ENCODE measurements around the gene SOCS7. TPM values are rescaled to one million over a fixed set of nuclear protein-coding genes. Genes with fewer than 3 reads are reported as not detected.

Gene SOCS7
- polyA plus RNA-seq, 4 donors = 14.9 to 22.7 (median 18.8) TPM

DNA sequence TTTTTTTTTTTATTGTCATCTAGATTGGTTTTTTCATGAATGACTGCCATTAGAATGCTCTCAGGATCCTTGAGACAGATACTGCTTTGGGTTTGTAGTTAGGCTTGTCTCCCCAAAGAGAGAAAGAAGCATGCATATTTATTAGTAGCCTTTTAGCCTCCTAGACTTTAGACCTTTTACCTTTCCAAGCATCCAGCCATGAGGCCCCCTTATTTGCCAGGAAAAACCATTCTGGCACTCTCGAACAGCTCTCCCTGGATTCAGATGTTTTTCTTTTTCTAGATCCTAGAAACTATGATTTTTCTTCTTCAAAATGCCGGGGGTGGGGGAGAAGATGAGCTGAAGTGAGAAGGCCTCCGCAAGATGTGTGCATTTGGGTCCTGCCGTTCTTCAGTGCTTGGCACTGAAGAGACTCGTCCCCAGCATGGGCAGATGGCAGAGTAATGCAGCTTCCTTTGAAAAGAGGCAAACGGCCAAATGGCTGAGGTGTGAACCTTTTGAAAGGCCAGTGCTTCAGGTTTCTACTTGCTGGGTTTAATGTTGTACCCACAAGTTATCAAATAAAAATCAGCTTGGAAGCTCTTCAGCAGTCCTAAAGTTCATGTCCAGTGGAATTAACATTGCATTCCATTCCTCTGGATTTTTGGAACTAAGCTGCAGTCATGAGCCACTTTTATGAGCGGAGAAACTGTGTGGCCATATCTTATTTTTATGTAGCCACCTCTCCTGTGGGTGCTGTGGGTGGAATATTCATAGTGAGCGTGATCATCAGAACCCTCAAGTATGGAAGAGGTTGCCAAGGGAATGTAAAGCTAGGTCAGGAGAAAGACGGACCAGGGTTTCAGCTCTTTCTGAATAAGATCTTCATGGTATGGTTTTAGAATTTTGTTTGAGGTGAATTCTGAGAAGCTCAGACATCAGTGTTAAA, 7.2 kb downstream of the SOCS7 start:
- DNase-seq (ENCODE audit: low read depth in 4 of 4, low spot score in 3 of 4) = no peak

DNA sequence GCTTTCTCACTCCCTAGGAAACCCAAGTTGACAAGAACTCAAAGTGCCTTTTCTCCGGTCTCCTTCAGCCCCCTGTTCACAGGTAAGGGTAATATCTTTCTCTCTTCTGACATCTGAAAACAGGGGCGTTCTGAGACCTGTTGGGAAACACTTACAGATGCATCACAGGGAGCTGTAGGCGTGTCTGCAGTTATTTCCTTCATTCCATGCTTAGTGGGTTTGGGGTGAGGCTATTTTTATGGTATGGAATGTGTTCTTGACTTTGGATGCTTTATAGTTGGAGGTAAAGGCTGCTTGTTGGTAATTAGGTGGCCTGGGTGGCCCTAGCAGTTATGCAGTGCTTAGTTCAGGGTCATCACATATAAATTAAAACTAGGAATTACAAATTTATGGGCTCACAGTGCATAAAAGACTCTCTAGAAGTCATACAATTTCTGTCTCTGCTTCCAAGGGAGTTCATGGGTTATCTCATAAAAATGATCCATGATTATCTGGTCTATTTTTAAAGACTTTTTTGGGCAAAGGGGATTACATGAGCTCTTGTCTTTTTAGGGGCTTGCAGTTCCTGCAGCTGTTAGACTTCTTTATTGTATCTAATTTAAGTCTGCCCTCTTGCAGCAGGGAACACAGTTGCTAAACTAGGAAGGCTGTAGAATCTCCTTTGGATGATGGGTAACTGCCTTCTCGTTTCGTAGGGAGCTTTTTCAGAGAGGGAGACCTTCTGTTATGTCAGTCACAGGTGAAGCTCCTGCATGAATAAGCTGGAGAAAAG, 10.2 kb downstream of the SOCS7 start:
- DNase-seq (ENCODE audit: low read depth in 4 of 4, low spot score in 3 of 4) = no peak

DNA sequence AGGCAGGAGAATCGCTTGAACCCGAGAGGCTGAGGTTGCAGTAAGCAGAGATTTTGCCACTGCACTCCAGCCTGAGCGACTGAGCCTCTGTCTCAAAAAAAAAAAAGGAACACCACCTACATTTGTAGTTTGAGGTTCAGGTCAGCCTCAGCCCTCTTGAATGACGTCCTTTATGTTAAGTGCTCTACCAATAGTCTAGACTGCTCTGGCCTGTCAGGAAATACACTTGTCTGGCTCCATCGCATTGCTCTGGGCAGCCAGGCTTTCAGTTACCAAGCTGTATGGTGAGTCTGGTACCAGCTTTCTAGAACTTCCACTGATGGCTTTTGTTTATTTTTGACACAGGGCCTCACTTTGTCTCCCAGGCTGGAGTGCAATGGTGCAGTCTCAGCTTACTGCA, 11.4 kb downstream of the SOCS7 start:
- DNase-seq (ENCODE audit: low read depth in 4 of 4, low spot score in 3 of 4) = no peak

DNA sequence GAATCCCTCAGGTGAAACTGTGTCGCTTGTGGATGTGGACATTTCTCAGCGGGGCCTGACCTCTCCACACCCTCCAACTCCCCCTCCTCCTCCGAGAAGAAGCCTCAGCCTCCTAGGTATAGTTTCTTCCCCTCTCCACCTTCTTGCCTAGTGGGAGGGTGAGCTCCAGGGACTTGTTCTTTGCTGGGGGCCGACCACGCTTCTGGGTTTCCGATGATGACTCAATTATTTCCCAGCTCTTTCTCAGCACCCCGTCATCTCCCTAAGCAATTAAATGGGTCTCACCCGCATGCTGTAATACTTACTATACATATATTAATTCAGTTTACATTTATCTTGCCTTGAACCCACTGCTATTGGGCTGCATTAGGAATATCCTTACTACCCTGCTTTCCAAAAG, 13.1 kb downstream of the SOCS7 start:
- DNase-seq (ENCODE audit: low read depth in 4 of 4, low spot score in 3 of 4) = no peak

DNA sequence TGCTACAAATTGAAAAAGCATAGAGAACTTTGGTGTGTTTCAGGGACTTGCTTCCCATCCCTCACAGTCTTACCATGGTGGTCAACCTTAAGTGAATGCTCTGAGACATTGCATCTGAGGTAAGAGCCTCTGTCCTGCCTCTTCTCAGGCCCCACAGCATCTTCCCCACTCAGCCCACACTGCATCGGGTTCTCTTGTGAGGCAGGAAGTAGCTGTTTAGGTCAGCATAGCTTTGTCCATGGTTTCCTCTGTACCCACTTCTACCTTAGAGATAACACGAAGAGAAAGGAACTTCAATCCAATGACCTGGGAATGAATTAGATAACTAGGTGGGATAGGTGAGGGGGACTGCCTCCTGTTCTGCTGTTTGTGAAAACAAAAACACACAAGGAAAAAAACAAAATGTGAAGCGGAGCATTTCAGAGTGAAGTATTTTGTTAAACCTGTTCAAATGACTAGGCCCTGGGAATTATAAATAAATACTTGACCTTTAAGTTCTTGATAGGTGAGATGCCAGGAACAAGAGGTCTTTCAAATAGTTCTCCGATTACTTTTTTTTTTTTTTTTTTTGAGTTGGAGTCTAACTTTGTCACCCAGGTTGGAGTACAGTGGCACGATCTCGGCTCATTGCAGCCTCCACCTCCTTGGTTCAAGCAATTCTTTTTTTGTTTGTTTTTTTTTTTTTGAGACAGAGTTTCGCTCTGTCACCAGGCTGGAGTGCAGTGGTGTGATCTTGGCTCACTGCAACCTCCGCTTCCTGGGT, 17.7 kb downstream of the SOCS7 start:
- DNase-seq (ENCODE audit: low read depth in 4 of 4, low spot score in 3 of 4) = no peak

DNA sequence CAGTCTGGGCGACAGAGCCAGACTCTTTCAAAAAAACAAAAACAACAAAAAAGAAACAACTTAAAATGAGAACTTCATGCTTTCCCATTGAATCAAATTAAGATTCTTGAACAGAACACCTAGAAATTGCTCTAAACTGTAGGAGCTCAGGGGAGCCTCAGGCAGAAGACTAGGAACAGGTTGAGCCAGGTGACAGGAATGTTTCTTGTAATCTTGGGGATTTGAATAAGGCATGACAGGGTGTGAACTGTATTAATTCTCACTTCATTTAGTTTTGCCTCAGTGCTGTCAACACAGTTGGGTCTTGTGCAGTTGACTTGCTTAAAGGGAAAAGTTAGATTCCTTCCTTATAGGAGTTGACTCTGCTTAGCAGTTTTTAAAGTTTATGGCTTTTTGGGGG, 27.8 kb downstream of the SOCS7 start:
- no peak for DNase-seq (ENCODE audit: low read depth in 4 of 4, low spot score in 3 of 4)

DNA sequence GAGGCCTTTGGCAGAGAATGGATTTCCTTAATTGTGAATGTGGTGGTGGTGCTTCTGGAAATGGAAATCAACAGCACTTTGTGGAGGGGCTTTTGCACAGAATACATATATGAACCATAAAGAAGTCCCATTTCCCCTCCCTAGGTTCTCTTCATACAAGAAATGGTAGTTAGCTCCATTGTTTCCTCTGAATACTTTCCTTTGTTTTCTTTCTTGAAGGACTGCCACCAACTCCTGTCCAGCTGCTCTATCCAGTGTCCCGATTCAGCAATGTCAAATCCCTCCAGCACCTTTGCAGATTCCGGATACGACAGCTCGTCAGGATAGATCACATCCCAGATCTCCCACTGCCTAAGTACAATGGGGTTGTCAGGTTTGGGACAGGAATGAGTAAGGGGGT, 43.4 kb downstream of the SOCS7 start:
- DNase-seq (ENCODE audit: low read depth in 4 of 4, low spot score in 3 of 4) = no peak

DNA sequence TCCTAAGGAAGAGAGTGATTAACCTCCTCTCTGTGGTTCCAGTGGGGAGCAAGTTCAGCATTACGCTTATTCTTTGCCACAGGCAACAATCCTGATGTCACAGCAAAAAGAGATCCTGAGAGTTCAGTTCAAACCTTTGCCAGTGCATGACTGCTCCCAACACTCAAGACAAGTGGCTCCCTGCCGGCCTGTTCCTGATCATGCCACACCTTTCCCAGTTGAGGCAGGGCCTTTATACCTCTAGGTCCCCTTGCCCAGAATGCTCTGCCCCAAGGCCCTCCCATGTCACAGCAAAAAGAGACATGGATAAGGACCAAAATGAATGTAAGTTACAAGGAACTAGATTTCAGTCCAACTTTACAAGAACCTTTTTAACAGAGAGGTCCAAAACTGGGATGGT, 45.6 kb downstream of the SOCS7 start:
- no peak for DNase-seq (ENCODE audit: low read depth in 4 of 4, low spot score in 3 of 4)

DNA sequence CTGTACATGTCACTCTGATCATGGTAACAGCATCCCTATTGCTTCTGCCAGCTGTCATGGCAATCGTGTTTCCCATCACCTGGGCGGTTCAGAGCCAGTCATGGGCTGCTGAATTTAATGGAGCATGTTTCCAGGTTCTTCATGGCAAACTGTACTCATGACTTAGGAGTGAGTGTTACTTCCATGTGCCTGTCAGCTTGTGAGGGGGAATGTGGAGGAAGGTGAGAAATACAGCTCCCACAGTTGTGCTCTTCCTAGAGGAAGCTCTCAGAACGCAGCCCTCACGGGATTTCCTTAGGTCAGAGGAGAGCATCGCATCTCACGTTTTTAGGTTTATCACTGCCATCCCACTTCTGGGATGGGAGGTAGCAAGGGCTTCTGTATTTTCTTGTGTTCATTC, 48.6 kb downstream of the SOCS7 start:
- no peak for DNase-seq (ENCODE audit: low read depth in 4 of 4, low spot score in 3 of 4)

DNA sequence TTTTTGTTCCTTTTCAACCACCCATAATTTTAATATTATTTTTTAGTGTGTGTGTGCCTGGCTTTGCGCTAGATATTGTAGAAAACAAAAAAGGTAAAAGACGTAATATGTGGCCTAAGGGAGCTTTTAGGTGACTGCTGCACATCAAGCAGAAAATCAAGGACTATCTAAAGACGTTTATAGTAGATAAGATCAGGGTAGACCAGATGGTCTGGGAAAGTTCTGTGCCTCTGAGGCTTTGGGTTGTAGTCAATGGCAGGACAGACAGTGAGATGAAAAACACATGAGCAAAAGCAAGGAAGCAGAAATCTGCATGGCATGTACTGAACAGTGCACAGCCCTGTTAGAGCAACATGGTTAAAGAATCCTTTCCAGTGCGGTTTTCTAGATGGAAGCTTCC, 49.8 kb downstream of the SOCS7 start:
- DNase-seq (ENCODE audit: low read depth in 4 of 4, low spot score in 3 of 4) = no peak

DNA sequence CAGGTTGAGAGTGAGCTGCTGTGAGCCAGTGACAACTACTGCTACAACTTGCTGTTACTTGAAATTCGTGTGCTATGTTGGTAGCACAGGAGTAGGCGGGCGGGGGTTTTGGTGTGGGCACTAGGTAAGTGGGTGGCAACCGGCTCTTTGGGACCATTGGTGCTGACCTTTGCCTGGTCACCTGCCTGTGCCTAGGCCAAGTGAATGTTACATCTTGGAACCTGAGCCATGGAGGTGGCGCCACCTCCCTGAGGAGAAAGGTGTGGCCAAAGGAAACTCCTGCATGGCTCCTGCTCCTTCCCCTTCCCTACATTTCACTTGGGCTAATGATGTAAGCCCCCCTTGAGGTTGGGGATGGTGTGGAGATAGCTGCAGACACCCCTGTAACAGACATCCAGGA, 51.3 kb downstream of the SOCS7 start:
- no peak for DNase-seq (ENCODE audit: low read depth in 4 of 4, low spot score in 3 of 4)

DNA sequence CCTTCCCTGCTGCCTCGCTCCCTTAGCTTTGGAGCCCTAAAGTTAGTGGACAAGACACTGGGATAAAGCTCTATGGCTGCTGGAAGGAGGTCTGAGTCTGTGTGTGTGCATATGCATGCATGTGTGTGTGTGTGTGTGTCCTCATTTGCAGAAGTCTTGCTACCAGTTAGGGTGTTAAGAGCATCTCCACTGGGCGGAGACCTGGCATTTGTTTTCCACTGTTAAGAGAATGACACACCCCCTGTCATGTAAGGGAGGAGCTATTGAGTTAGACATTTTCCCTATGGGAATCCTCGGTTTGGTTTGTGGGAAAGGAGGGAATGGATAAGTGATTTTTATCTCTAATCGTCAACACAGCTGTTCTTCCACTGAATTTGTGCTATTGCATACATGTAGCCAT, 51.8 kb downstream of the SOCS7 start:
- DNase-seq (ENCODE audit: low read depth in 4 of 4, low spot score in 3 of 4) = no peak

DNA sequence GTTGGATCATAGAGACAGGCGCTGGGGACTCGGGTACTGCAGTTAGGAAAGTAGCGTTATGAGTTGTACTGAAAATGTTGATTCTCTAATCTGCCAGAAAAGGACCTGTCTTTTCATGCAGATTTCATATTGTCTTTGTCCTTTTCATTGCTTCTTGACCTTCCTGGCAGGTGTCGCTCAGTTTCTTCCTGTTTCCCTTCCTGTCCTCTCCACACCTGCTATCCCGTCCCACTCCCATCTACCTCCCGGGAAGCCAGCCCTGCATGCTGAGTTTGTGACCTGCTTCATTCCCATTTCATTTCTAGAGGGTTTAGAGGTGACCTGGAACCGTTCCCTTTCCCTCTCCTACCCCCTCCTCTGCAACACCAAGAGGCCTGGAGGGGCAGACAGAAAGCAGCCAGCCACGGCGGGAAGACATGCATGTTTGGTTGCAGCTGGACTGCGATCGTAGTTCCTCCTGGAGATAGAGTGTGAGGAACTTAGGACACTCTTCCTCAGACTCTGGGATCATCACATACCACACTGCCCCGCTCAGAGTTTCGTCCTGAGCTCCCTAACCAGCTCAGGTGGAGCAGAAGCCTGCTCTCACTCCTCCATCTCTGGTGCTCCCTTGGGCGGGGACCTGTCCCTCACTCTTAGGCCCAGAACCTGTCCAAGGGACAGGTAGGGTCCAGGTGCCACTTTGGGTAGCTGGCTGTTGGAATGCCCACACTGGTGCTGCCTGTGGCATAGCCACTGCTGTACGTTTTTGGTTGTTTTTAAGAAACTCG, 52.7 kb downstream of the SOCS7 start:
- no peak for DNase-seq (ENCODE audit: low read depth in 4 of 4, low spot score in 3 of 4)

DNA sequence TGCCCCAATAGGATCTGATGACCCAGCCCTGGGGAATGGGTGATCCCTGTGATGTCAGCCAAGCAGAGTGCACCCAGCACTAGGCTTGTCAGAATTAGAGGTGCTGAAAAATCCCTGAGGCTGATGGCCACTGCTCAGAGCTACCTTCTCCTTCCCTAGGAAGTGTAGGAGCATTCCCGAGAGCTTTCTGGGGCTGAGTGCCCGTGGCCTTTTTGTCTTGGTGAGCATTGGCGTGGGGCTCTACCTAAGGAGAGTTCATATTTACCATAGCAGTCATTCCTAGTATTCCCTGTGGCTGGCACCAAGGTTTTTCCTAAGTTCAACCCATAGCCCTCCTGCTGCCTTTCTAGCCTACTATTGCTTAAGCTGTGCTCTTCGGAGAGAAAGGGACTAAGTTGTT, 54.0 kb downstream of the SOCS7 start:
- no peak for DNase-seq (ENCODE audit: low read depth in 4 of 4, low spot score in 3 of 4)

DNA sequence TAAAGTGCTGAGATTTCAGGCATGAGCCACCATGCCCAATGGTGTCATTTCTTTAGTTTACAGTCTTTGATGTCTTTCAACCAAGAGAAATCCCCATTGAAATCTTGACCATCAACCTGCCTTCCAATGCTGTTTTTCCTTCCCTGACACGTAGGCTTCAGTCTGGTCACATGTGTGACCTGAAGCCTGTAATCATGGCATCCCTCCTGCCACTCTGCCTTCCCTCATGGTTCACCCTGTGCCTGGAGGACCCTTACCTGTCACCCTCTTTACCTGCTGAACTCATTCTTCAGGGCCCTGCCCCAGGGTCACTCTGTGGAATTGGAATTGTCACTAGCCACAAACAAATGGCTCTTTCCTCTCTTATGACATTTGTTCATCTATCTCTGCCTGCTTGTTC, 58.6 kb downstream of the SOCS7 start:
- DNase-seq (ENCODE audit: low read depth in 4 of 4, low spot score in 3 of 4) = no peak

DNA sequence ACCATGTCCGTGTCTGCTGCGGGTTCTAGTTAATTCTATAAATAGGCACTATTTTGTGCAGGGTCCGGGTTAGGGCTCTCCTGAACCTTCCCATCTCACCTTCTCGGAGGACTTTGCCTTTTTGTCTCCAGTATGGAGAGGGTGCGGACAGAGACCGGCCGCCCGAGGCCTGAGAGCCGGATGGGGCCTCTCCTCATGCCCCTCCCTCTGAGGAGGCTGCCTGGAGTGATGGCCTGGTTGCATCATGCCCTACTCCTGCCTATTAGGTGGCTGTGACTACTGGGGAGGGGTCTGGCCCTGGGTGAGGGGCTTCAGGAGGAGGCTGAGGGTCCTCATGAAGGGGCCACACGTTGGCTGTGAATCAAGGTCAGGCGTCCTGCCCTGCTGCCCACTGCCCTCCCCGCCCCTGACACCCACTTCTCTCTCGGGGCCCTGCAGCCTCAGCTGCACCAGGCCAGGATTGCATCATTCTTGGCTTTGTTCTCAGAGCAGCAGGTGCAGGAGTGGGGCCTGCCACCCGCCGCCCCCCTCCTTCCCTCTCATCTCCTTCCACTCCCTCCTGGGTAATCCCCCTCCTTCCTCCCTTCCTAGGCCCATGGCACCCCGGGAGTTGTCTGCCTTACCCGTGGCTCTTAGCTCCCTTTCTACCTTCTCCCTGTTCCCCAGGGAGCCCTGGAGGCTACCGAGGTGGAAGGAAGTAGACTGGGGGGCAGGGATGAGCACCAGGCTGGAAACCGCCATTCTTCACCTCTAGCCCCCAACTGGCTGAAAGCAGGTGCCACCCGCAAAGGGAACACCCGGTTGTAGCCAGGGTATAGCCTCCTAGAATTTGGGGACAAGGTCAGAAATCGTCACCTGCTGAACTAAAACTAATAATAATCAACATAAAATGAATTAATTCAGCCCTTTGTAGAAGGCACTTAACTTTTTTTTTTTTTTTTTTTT, 63.9 kb downstream of the SOCS7 start:
- no peak for DNase-seq (ENCODE audit: low read depth in 4 of 4, low spot score in 3 of 4)

DNA sequence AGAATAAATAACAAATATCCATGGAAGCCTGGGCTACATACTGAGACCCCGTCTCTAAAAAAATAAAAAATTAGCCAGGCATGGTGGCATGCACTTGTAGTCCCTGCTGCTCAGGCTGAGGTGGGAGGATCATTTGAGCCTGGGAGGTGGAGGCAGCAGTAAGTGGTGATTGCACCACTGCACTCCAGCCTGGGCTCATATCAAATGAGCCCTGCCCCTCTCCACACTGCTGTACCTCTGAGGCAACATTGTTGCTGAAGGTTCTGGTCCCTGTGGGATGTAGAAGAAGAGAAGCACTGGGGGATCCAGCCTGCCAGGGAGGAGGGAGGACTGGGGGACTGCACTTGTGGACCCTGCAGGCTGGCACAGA, 65.2 kb downstream of the SOCS7 start:
- no peak for DNase-seq (ENCODE audit: low read depth in 4 of 4, low spot score in 3 of 4)

DNA sequence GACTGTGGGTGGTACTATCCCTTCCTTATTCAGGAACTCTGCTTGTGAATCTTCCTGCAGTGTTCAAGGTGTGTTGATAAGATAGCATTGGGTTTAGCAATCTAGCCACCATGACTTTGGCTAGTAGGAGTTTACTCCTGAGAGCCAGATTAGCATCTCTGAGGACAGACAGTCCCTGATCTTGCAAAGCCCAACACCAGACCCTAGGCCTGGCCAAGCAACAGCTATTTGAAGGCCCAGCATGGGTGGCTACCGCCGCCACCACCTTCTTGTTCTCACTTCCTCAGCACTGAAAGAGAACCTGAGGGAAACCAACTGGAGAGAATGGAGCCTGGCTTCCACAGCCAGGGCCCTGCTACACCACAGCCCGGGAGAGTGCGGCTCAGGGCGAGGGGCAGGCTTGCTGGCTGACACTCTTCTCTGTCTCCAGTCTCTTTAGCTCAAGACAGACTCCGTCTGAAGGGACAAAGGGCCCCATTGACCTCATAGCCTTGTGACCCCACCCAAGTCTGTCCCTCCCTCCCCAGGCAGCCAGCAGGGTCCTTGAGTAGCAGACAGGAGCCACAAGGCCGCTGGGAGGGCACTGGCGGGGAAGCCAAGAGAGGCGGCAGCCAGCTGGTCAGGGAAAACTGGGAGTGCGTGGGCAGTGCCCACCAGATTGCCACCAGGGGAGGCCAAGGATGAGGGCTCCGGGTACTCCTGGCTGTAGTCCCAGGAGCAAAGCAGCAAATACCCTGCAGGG, 65.7 kb downstream of the SOCS7 start:
- no peak for DNase-seq (ENCODE audit: low read depth in 4 of 4, low spot score in 3 of 4)

All from left renal pelvis (tissue), 4 donors.